PC-3 (cell line): ENCODE results near the gene ZNF408. TPM values are rescaled to one million over a fixed set of nuclear protein-coding genes. Genes with fewer than 3 reads are reported as not detected.

Experiments used
- ATAC-seq: fragments of 200-7000 bp; cut with Tn5 transposase; 2 replicates; pipeline ENCODE4 v1.9.1; 2020; ENCODE audit warnings: mild to moderate bottlenecking, moderate library complexity
- BruUV-seq: library from RNA; stranded (reverse); fragments of 400-500 nt; replicated peaks from 2 replicates; lab custom pipeline; 2021; lab: Mats Ljungman, UMichigan
- CTCF ChIA-PET: fragments of 300-600 bp; sonication (Branson Sonifier 250); formaldehyde crosslinking; loops from one replicate; lab custom pipeline; 2022; ENCODE audit warnings: antibody characterized with exemption; lab: Charles Lee
- POLR2A ChIA-PET: fragments of 300-600 bp; sonication (Branson Sonifier 250); formaldehyde crosslinking; loops from one replicate; lab custom pipeline; 2022; ENCODE audit warnings: antibody characterized with exemption; ENCODE audit not compliant: unreplicated experiment; lab: Charles Lee
- DNase-seq: peaks from one replicate; pipeline ENCODE4 v3.0.0-alpha.2; 2015
- H2AFZ ChIP-seq: fragments of 300-600 bp; sonication (generic); 2 replicates; pipeline ENCODE4 v1.6.0; 2016; ENCODE audit warnings: antibody characterized with exemption, low read length
- H3F3A ChIP-seq: fragments of 300-600 bp; sonication (generic); one replicate; pipeline ENCODE4 v1.6.0; 2017; ENCODE audit warnings: antibody characterized with exemption, low read length, control low read depth, mild to moderate bottlenecking; ENCODE audit not compliant: unreplicated experiment
- H3K27ac ChIP-seq: fragments of 300-600 bp; sonication (generic); 2 replicates; pipeline ENCODE4 v1.5.1; 2016; ENCODE audit warnings: mild to moderate bottlenecking, low read length
- H3K27me3 ChIP-seq: fragments of 300-600 bp; sonication (generic); 2 replicates; pipeline ENCODE4 v1.6.1; 2016; ENCODE audit warnings: low read length, mixed read lengths
- H3K36me3 ChIP-seq: fragments of 300-600 bp; sonication (generic); 2 replicates; pipeline ENCODE4 v1.6.1; 2016; ENCODE audit warnings: low read depth, mixed run types, low read length, mixed read lengths
- H3K4me1 ChIP-seq: fragments of 300-600 bp; sonication (generic); 2 replicates; pipeline ENCODE4 v1.5.1; 2016; ENCODE audit warnings: low read length; ENCODE audit not compliant: insufficient read depth
- H3K4me2 ChIP-seq: fragments of 300-600 bp; sonication (generic); 2 replicates; pipeline ENCODE4 v1.6.0; 2016; ENCODE audit warnings: low read length
- H3K4me3 ChIP-seq: fragments of 300-600 bp; sonication (generic); 2 replicates; pipeline ENCODE4 v1.5.1; 2016; ENCODE audit warnings: mild to moderate bottlenecking, low read length, mixed read lengths
- H3K79me2 ChIP-seq: fragments of 300-600 bp; sonication (generic); 2 replicates; pipeline ENCODE4 v1.6.1; 2017; ENCODE audit warnings: low read length, mixed read lengths
- H3K9ac ChIP-seq: fragments of 300-600 bp; sonication (generic); 2 replicates; pipeline ENCODE4 v1.6.0; 2016; ENCODE audit warnings: mild to moderate bottlenecking, low read length
- H3K9me2 ChIP-seq: fragments of 300-600 bp; sonication (generic); replicated peaks from 2 replicates; pipeline ENCODE4 v1.6.1; 2016; ENCODE audit warnings: mixed run types, low read length, mixed read lengths
- H3K9me3 ChIP-seq: fragments of 300-600 bp; sonication (generic); 2 replicates; pipeline ENCODE4 v1.6.1; 2016; ENCODE audit warnings: low read length, mixed read lengths
- H4K20me1 ChIP-seq: fragments of 300-600 bp; sonication (generic); 2 replicates; pipeline ENCODE4 v1.6.1; 2016; ENCODE audit warnings: low read length, mixed read lengths
- CTCF ChIP-seq: fragments of 300-600 bp; sonication (generic); conservative IDR thresholded peaks from 2 replicates; pipeline ENCODE4 v1.5.1; 2017; ENCODE audit warnings: antibody characterized with exemption, low read depth, mild to moderate bottlenecking, low read length
- EZH2 ChIP-seq: fragments of 300-600 bp; sonication (generic); IDR thresholded peaks from one replicate; pipeline ENCODE4 v1.6.1; 2017; ENCODE audit warnings: antibody characterized with exemption, mild to moderate bottlenecking, low read length; ENCODE audit not compliant: unreplicated experiment
- EZH2phosphoT487 ChIP-seq: fragments of 300-600 bp; sonication (generic); IDR thresholded peaks from 2 replicates; pipeline ENCODE4 v1.6.1; 2018; ENCODE audit warnings: mild to moderate bottlenecking, antibody characterized with exemption, low read length, borderline replicate concordance
- intact Hi-C: fragments of 100-400 bp; cut with micrococcal nuclease; formaldehyde crosslinking; loops from 2 replicates; pipeline ENCODE4 v1.9.0; 2023
- total RNA-seq: library from RNA; depleted of rRNA; stranded (reverse); fragments of >200 nt; gene quantifications from 2 replicates; pipeline ENCODE4 v1.2.3, GENCODE V29; 2014

The ZNF408 gene
- total RNA-seq, 1 experiment from 2014 or later: 7.1 TPM

GRCh38 chr11:46657186-46657585 is 43.6 kb upstream of the ZNF408 start:
- H3K36me3 ChIP-seq: peaks cover 17% of the 10 kb centered on the region; the same call in 1 of the 2 replicates
- ATAC-seq: no peak
- CTCF ChIA-PET: no interaction called here

GRCh38 chr11:46658259-46658658 is 42.6 kb upstream of the ZNF408 start:
- no peak overlapping the region for H3K4me3 ChIP-seq
- H3K36me3 ChIP-seq: peaks cover 17% of the 10 kb centered on the region; the same call in 1 of the 2 replicates
- intact Hi-C loops: no loop called here
- BruUV-seq: no TSS peak
- no peak for TF ChIP-seq CTCF
- TF ChIP-seq EZH2phosphoT487: no peak
- TF ChIP-seq EZH2: no peak
- H3K9ac ChIP-seq: no peak overlapping the region
- no peak overlapping the region for H3K4me2 ChIP-seq
- CTCF ChIA-PET: no interaction called here
- no peaks in the 10 kb centered on the region for H3K9me3 ChIP-seq
- POLR2A ChIA-PET: no interaction called here
- H3K27me3 ChIP-seq: no peaks in the 10 kb centered on the region
- ATAC-seq (no peak), DNase-seq (no peak)
- H2AFZ ChIP-seq: no peak overlapping the region
- H4K20me1 ChIP-seq: no peaks in the 10 kb centered on the region
- H3K79me2 ChIP-seq: no peaks in the 10 kb centered on the region
- no peaks in the 10 kb centered on the region for H3K9me2 ChIP-seq
- H3F3A ChIP-seq: no peaks in the 10 kb centered on the region
- H3K4me1 ChIP-seq: no peaks in the 10 kb centered on the region
- no peak overlapping the region for H3K27ac ChIP-seq

More at GRCh38 chr11:46657186-46657585, 43.6 kb upstream of the ZNF408 start:
- H3K4me2 ChIP-seq: no peak overlapping the region
- no TSS peak for BruUV-seq
- H3K9me2 ChIP-seq: no peaks in the 10 kb centered on the region
- no peaks in the 10 kb centered on the region for H3K9me3 ChIP-seq
- no peak overlapping the region for H3K27ac ChIP-seq
- intact Hi-C loops: no loop called here
- H3K27me3 ChIP-seq: no peaks in the 10 kb centered on the region
- H3K4me1 ChIP-seq: no peaks in the 10 kb centered on the region
- DNase-seq: no peak
- H3F3A ChIP-seq: no peaks in the 10 kb centered on the region
- H3K79me2 ChIP-seq: no peaks in the 10 kb centered on the region
- H2AFZ ChIP-seq: no peak overlapping the region
- no peaks in the 10 kb centered on the region for H4K20me1 ChIP-seq
- no peak overlapping the region for H3K9ac ChIP-seq
- TF ChIP-seq EZH2phosphoT487 (no peak), EZH2 (no peak), CTCF (no peak)
- no peak overlapping the region for H3K4me3 ChIP-seq
- POLR2A ChIA-PET: no interaction called here

- H3K79me2 ChIP-seq: no peaks in the 10 kb centered on the region
- no peak overlapping the region for H3K4me3 ChIP-seq
- CTCF ChIA-PET: interaction anchor here (0.6 kb wide), 1 partner anchor 268 kb away, joined by 5 read pairs; no protein-coding TSS in a partner anchor
- ATAC-seq (no peak), DNase-seq (no peak)
- no peak overlapping the region for H3K27ac ChIP-seq
- H3K4me1 ChIP-seq: no peaks in the 10 kb centered on the region
- H3K4me2 ChIP-seq: no peak overlapping the region
- H4K20me1 ChIP-seq: no peaks in the 10 kb centered on the region
- no peaks in the 10 kb centered on the region for H3K9me3 ChIP-seq
- H3F3A ChIP-seq: no peaks in the 10 kb centered on the region
- POLR2A ChIA-PET: interaction anchor here (0.5 kb wide), 1 partner anchor 70 kb away, joined by 3 read pairs; no protein-coding TSS in a partner anchor
- no peaks in the 10 kb centered on the region for H3K9me2 ChIP-seq
- no peaks in the 10 kb centered on the region for H3K27me3 ChIP-seq
- TF ChIP-seq EZH2 (no peak), EZH2phosphoT487 (no peak), CTCF (no peak)
- no TSS peak for BruUV-seq
- H2AFZ ChIP-seq: no peak overlapping the region
- no peak overlapping the region for H3K9ac ChIP-seq
- H3K36me3 ChIP-seq: peaks cover 17% of the 10 kb centered on the region; the same call in 1 of the 2 replicates
- intact Hi-C loops: no loop called here
Observed at GRCh38 chr11:46659908-46660307, 40.9 kb upstream of the ZNF408 start.
